ENCODE results near the gene OR4E1. TPM values are rescaled to one million over a fixed set of nuclear protein-coding genes. Genes with fewer than 3 reads are reported as not detected.

OR4E1 gene
- total RNA-seq, 1 experiment from 2014 or later: not detected

DNA sequence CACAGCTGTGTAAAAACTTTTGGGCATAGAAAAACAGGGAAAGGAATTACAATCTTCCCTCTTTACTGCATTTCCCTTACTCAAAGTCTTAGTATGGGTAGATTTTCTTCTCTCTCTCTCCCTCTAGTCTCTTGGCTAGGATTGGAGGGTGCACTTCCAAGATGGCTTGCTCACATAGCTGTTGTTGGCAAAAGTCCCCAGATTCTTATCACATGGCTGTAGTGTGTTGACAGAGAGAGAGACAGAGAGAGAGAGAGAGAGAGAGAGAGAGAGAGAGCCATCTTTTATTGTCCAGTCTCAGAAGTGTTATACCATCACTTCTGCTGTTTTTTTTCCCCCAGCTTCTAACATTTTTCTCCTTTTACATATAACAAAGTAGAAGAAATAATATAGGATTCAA is 26.2 kb downstream of the OR4E1 start:
- no peaks in the 10 kb centered on the region for H3K27me3 ChIP-seq (ENCODE audit: control insufficient read depth, insufficient read depth, low read length)
- BruUV-seq (replicated peaks): no TSS peak
- no peak overlapping the region for H3K27ac ChIP-seq (ENCODE audit: low read length)
- H3K4me3 ChIP-seq (ENCODE audit: low read depth in 2 of 2, low read length in 2 of 2): no peak overlapping the region
- ATAC-seq (no peak), DNase-seq (ENCODE audit: low read depth, low spot score) (no peak)
- H3K36me3 ChIP-seq (ENCODE audit: control insufficient read depth, insufficient read depth, low read length): no peaks in the 10 kb centered on the region
- ChIA-PET POLR2A (no interaction called here), CTCF (no interaction called here)
- H3K9me3 ChIP-seq (ENCODE audit: control insufficient read depth, insufficient read depth, low read depth, low read length): no peaks in the 10 kb centered on the region
- in situ Hi-C loops (cut with HindIII; ENCODE audit: low pct_unique_long_range_greater_than_20kb, low sequenced_read_pairs): no loop called here
- intact Hi-C loops (cut with micrococcal nuclease; ENCODE audit: unreplicated experiment): no loop called here
- H3K4me1 ChIP-seq (ENCODE audit: control insufficient read depth, insufficient read depth, low read length): no peaks in the 10 kb centered on the region
- no peak for TF ChIP-seq POLR2AphosphoS5 (IDR thresholded peaks at IDR 0.05; ENCODE audit: low read depth, low read length)
- TF ChIP-seq, protein P1, sequence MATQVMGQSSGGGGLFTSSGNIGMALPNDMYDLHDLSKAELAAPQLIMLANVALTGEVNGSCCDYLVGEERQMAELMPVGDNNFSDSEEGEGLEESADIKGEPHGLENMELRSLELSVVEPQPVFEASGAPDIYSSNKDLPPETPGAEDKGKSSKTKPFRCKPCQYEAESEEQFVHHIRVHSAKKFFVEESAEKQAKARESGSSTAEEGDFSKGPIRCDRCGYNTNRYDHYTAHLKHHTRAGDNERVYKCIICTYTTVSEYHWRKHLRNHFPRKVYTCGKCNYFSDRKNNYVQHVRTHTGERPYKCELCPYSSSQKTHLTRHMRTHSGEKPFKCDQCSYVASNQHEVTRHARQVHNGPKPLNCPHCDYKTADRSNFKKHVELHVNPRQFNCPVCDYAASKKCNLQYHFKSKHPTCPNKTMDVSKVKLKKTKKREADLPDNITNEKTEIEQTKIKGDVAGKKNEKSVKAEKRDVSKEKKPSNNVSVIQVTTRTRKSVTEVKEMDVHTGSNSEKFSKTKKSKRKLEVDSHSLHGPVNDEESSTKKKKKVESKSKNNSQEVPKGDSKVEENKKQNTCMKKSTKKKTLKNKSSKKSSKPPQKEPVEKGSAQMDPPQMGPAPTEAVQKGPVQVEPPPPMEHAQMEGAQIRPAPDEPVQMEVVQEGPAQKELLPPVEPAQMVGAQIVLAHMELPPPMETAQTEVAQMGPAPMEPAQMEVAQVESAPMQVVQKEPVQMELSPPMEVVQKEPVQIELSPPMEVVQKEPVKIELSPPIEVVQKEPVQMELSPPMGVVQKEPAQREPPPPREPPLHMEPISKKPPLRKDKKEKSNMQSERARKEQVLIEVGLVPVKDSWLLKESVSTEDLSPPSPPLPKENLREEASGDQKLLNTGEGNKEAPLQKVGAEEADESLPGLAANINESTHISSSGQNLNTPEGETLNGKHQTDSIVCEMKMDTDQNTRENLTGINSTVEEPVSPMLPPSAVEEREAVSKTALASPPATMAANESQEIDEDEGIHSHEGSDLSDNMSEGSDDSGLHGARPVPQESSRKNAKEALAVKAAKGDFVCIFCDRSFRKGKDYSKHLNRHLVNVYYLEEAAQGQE (IDR thresholded peaks at IDR 0.05; ENCODE audit: insufficient read depth in 1 of 2, low read depth in 2 of 2, low read length in 1 of 2): no peak
- TF ChIP-seq SIN3A (IDR thresholded peaks at IDR 0.05; ENCODE audit: borderline replicate concordance, insufficient read depth, low read depth, low read length): no peak
- TF ChIP-seq TCF7L2 (IDR thresholded peaks at IDR 0.05; ENCODE audit: low read depth, low read length): no peak
- TF ChIP-seq, protein P2, sequence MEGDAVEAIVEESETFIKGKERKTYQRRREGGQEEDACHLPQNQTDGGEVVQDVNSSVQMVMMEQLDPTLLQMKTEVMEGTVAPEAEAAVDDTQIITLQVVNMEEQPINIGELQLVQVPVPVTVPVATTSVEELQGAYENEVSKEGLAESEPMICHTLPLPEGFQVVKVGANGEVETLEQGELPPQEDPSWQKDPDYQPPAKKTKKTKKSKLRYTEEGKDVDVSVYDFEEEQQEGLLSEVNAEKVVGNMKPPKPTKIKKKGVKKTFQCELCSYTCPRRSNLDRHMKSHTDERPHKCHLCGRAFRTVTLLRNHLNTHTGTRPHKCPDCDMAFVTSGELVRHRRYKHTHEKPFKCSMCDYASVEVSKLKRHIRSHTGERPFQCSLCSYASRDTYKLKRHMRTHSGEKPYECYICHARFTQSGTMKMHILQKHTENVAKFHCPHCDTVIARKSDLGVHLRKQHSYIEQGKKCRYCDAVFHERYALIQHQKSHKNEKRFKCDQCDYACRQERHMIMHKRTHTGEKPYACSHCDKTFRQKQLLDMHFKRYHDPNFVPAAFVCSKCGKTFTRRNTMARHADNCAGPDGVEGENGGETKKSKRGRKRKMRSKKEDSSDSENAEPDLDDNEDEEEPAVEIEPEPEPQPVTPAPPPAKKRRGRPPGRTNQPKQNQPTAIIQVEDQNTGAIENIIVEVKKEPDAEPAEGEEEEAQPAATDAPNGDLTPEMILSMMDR (IDR thresholded peaks at IDR 0.05): no peak

DNA sequence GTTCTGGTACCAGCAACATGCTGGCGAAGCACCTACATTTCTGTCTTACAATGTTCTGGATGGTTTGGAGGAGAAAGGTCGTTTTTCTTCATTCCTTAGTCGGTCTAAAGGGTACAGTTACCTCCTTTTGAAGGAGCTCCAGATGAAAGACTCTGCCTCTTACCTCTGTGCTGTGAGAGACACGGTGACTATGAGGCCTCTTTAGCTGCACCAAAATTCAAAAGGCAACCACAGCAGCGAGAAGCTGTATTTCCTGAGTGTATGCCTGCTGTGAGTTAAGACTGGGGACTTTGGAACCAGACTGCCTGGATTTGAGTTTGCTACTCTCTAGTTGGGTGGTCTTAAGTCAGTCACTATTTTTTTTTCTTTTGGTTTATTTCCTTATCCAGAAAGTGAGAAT is 30.2 kb downstream of the OR4E1 start:
- Histone ChIP-seq H3K27me3 (ENCODE audit: control insufficient read depth, insufficient read depth, low read length) (no peaks in the 10 kb centered on the region), H3K4me3 (ENCODE audit: low read depth in 2 of 2, low read length in 2 of 2) (no peak overlapping the region), H3K9me3 (ENCODE audit: control insufficient read depth, insufficient read depth, low read depth, low read length) (no peaks in the 10 kb centered on the region), H3K4me1 (ENCODE audit: control insufficient read depth, insufficient read depth, low read length) (no peaks in the 10 kb centered on the region), H3K27ac (ENCODE audit: low read length) (no peak overlapping the region), H3K36me3 (ENCODE audit: control insufficient read depth, insufficient read depth, low read length) (no peaks in the 10 kb centered on the region)
- no TSS peak for BruUV-seq (replicated peaks)
- DNase-seq (ENCODE audit: low read depth, low spot score) (no peak), ATAC-seq (no peak)
- in situ Hi-C loops (cut with HindIII; ENCODE audit: low pct_unique_long_range_greater_than_20kb, low sequenced_read_pairs): no loop called here
- intact Hi-C loops (cut with micrococcal nuclease; ENCODE audit: unreplicated experiment): no loop called here
- TF ChIP-seq SIN3A (IDR thresholded peaks at IDR 0.05; ENCODE audit: borderline replicate concordance, insufficient read depth, low read depth, low read length) (no peak), POLR2AphosphoS5 (IDR thresholded peaks at IDR 0.05; ENCODE audit: low read depth, low read length) (no peak), TCF7L2 (IDR thresholded peaks at IDR 0.05; ENCODE audit: low read depth, low read length) (no peak)
- TF ChIP-seq, protein P1 (IDR thresholded peaks at IDR 0.05; ENCODE audit: insufficient read depth in 1 of 2, low read depth in 2 of 2, low read length in 1 of 2): no peak
- TF ChIP-seq, protein P2 (IDR thresholded peaks at IDR 0.05): no peak
- POLR2A ChIA-PET: no interaction called here
- CTCF ChIA-PET: no interaction called here

Measured in Panc1 (cell line).